Body of pancreas (tissue), 4 donors: ENCODE data around the gene SOWAHA.

Experiments
- CTCF ChIP-seq, 7 experiments: fragments of 450-650 bp in 4 of 7; fragments of 200-600 bp in 3 of 7; sonication (generic) in 3 of 7; IDR thresholded peaks; one replicate each; pipeline ENCODE4 v1.5.1; 2016 to 2019; ENCODE audit warnings: antibody characterized with exemption in 7 of 7
- POLR2A ChIP-seq, 3 donors: fragments of 450-650 bp; IDR thresholded peaks; one replicate each; pipeline ENCODE4 v1.6.1; 2016; ENCODE audit warnings: antibody characterized with exemption in 3 of 3, mild to moderate bottlenecking in 2 of 3

GRCh38 chr5:132849347-132849746 is 36.2 kb downstream of the SOWAHA start:
- no peak for TF ChIP-seq POLR2A (IDR thresholded peaks at IDR 0.05)
- no peak for TF ChIP-seq CTCF (IDR thresholded peaks at IDR 0.05)
